ENCODE results near the gene MRPL46. TPM values are rescaled to one million over a fixed set of nuclear protein-coding genes. Genes with fewer than 3 reads are reported as not detected.

Gene MRPL46
- total RNA-seq: 14.7 and 15.6 TPM in 2 replicates

GRCh38 chr15:88467073-88467934 lies at the start of gene MRPL46, which contains the start of gene MRPS11:
TSS of gene MRPL46 (minus strand) at chr15:88467388. CDS start at chr15:88467377, 11 bp downstream.
TSS of gene MRPS11 (plus strand) at chr15:88467708. CDS start at chr15:88467718, 10 bp downstream.

Other genes with a start within 250 kb of the MRPL46 start
- gene NTRK3, start 210.6 kb downstream of the MRPL46 start, total RNA-seq: under 0.01 TPM in 2 replicates
- 32.4 and 34.3 TPM in 2 replicates for gene MRPS11, start 320 bp upstream of the MRPL46 start, total RNA-seq
- 5.3 and 6.9 TPM in 2 replicates for gene DET1, start 79.3 kb upstream of the MRPL46 start, total RNA-seq
- gene AEN, start 154.0 kb upstream of the MRPL46 start, total RNA-seq: 78.0 and 83.0 TPM in 2 replicates
- gene ISG20, start 171.6 kb upstream of the MRPL46 start, total RNA-seq: 4.5 and 4.9 TPM in 2 replicates